Keratinocyte (primary cell): Measurements from ENCODE around the gene CHST8. TPM values are rescaled to one million over a fixed set of nuclear protein-coding genes. Genes with fewer than 3 reads are reported as not detected.

Experiments
- DNase-seq: peaks from one replicate; pipeline ENCODE4 v3.0.0-alpha.2; 2011; ENCODE audit warnings: low read depth, missing footprints, low spot score
- FAIRE-seq: peaks from 2 replicates; lab custom pipeline; 2011; peaks lifted over from hg19 to GRCh38; lab: Jason Lieb, UNC
- H2AFZ ChIP-seq: 2 replicates; pipeline ENCODE4 v1.6.0; 2012; ENCODE audit warnings: low read length, control low read depth, inconsistent platforms; ENCODE audit not compliant: control insufficient read depth
- H3K27ac ChIP-seq: 2 replicates; pipeline ENCODE4 v1.5.1; 2011; ENCODE audit warnings: low read length; ENCODE audit not compliant: control insufficient read depth, insufficient read depth
- H3K27me3 ChIP-seq: 3 replicates; pipeline ENCODE4 v1.6.0; 2011; ENCODE audit warnings: low read length; ENCODE audit not compliant: control insufficient read depth, insufficient read depth; ENCODE audit errors: extremely low read depth
- H3K36me3 ChIP-seq, 2 experiments: 2 replicates in 1 of 2; 3 replicates in 1 of 2; pipeline ENCODE4 v1.5.1; 2011; ENCODE audit warnings: low read length in 2 of 2, mild to moderate bottlenecking in 1 of 2; ENCODE audit not compliant: control insufficient read depth in 2 of 2, insufficient read depth in 2 of 2; ENCODE audit errors: extremely low read depth in 1 of 2
- H3K4me1 ChIP-seq: 3 replicates; pipeline ENCODE4 v1.5.1; 2011; ENCODE audit warnings: low read length; ENCODE audit not compliant: control insufficient read depth, insufficient read depth; ENCODE audit errors: extremely low read depth
- H3K4me2 ChIP-seq: 3 replicates; pipeline ENCODE4 v1.6.0; 2011; ENCODE audit warnings: low read depth, low read length; ENCODE audit not compliant: control insufficient read depth, insufficient read depth; ENCODE audit errors: extremely low read depth
- H3K4me3 ChIP-seq, 3 experiments: fragments of 200-600 bp in 1 of 3; sonication (generic) in 1 of 3; 2 replicates in 2 of 3; 3 replicates in 1 of 3; pipeline ENCODE4 v1.5.1; 2011 to 2016; ENCODE audit warnings: low read length in 3 of 3, mild to moderate bottlenecking in 3 of 3, control low read depth in 2 of 3, inconsistent platforms in 1 of 3, low read depth in 1 of 3, mixed read lengths in 1 of 3, mixed run types in 1 of 3, moderate library complexity in 1 of 3; ENCODE audit not compliant: control insufficient read depth in 2 of 3, insufficient read depth in 2 of 3; ENCODE audit errors: extremely low read depth in 1 of 3
- H3K79me2 ChIP-seq: 2 replicates; pipeline ENCODE4 v1.6.0; 2012; ENCODE audit warnings: low read length; ENCODE audit not compliant: control insufficient read depth, insufficient read depth
- H3K9ac ChIP-seq: 3 replicates; pipeline ENCODE4 v1.6.0; 2011; ENCODE audit warnings: low read length; ENCODE audit not compliant: control insufficient read depth, insufficient read depth; ENCODE audit errors: extremely low read depth
- H3K9me1 ChIP-seq: 3 replicates; pipeline ENCODE4 v1.6.0; 2011; ENCODE audit warnings: low read length; ENCODE audit not compliant: control insufficient read depth, insufficient read depth; ENCODE audit errors: extremely low read depth
- H3K9me3 ChIP-seq: 2 replicates; pipeline ENCODE4 v1.5.1; 2012; ENCODE audit warnings: low read depth, low read length; ENCODE audit not compliant: control insufficient read depth
- H4K20me1 ChIP-seq: 3 replicates; pipeline ENCODE4 v1.6.0; 2011; ENCODE audit warnings: low read length; ENCODE audit not compliant: control insufficient read depth, insufficient read depth; ENCODE audit errors: extremely low read depth
- EZH2 ChIP-seq: IDR thresholded peaks from one replicate; pipeline ENCODE4 v1.6.1; 2012; ENCODE audit warnings: inconsistent platforms, mild to moderate bottlenecking, low read length, moderate library complexity
- dilution Hi-C: fragments of 300-500 bp; cut with MboI; formaldehyde crosslinking; loops from one replicate; pipeline ENCODE4 v1.7.0; 2020; ENCODE audit warnings: low sequenced_read_pairs; ENCODE audit not compliant: extremely low pct_ligation_motif_present
- polyA plus RNA-seq, 5 experiments: library from polyadenylated mRNA; depleted of rRNA in 3 of 5; stranded (reverse) in 3 of 5; stranded (forward) in 1 of 5; unstranded in 1 of 5; fragments of >200 nt; gene quantifications; 1 replicate in 1 of 5; 2 replicates in 3 of 5; 3 replicates in 1 of 5; pipeline versions ENCODE4 v1.2.1 to v1.2.3, GENCODE V29; 2011 to 2012; ENCODE audit warnings: missing spikeins in 2 of 5, low read depth in 1 of 5, low replicate concordance in 1 of 5
- TF ChIP-seq, protein P1 (sequence below), 3 experiments: IDR thresholded peaks in 1 of 3; conservative IDR thresholded peaks in 1 of 3; optimal IDR thresholded peaks in 1 of 3; 2 replicates in 2 of 3; 3 replicates in 1 of 3; pipeline versions ENCODE3 to v1.5.1; 2011; ENCODE audit warnings: low read length in 3 of 3, mild to moderate bottlenecking in 3 of 3, moderate library complexity in 2 of 3, control low read depth in 1 of 3, inconsistent platforms in 1 of 3; ENCODE audit not compliant: insufficient read depth in 2 of 3; ENCODE audit errors: extremely low read depth in 1 of 3

The CHST8 gene
- polyA plus RNA-seq, 1 donor (not counting 4 experiments of a cell fraction or from before 2014, with no cell fraction given): not detected

DNA sequence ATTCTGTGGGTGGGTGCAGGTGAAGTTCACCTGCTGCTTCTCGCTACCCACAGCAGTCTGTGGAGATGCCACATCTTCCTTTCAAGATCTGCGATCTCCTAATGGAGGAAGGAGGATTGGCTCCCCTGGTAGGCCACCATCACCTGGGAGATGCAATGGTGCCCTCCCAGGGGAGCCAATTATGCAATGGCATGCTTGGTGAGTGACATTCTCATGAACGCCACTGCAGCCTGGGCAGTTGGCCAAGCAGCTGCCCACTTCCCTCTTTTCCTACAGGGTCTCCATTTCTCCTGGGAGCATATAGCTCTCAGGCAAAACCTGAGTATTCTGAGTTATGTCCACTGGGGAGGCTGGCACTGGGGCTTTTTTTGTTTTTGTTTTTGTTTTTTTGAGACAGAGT is 91.4 kb downstream of the CHST8 start:
- FAIRE-seq (no peak), DNase-seq (no peak)
- H3K27me3 ChIP-seq: no peaks in the 10 kb centered on the region
- TF ChIP-seq, protein P1, sequence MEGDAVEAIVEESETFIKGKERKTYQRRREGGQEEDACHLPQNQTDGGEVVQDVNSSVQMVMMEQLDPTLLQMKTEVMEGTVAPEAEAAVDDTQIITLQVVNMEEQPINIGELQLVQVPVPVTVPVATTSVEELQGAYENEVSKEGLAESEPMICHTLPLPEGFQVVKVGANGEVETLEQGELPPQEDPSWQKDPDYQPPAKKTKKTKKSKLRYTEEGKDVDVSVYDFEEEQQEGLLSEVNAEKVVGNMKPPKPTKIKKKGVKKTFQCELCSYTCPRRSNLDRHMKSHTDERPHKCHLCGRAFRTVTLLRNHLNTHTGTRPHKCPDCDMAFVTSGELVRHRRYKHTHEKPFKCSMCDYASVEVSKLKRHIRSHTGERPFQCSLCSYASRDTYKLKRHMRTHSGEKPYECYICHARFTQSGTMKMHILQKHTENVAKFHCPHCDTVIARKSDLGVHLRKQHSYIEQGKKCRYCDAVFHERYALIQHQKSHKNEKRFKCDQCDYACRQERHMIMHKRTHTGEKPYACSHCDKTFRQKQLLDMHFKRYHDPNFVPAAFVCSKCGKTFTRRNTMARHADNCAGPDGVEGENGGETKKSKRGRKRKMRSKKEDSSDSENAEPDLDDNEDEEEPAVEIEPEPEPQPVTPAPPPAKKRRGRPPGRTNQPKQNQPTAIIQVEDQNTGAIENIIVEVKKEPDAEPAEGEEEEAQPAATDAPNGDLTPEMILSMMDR (optimal IDR thresholded peaks at IDR 0.05 in 1 of 3, IDR thresholded peaks at IDR 0.05 in 1 of 3, conservative IDR thresholded peaks at IDR 0.05 in 1 of 3; ENCODE audit: extremely low read depth in 1 of 3, insufficient read depth in 2 of 3, low read length in 3 of 3): no peak
- TF ChIP-seq EZH2: no peak
- no peaks in the 10 kb centered on the region for H3K4me1 ChIP-seq
- H3K9me1 ChIP-seq: no peaks in the 10 kb centered on the region
- no peaks in the 10 kb centered on the region for H3K9me3 ChIP-seq
- H3K4me2 ChIP-seq: no peak overlapping the region
- dilution Hi-C loops: no loop called here
- no peak overlapping the region for H2AFZ ChIP-seq
- no peaks in the 10 kb centered on the region for H4K20me1 ChIP-seq
- H3K79me2 ChIP-seq: no peaks in the 10 kb centered on the region
- no peak overlapping the region for H3K4me3 ChIP-seq
- no peak overlapping the region for H3K27ac ChIP-seq
- no peak overlapping the region for H3K9ac ChIP-seq
- H3K36me3 ChIP-seq: no peaks in the 10 kb centered on the region

DNA sequence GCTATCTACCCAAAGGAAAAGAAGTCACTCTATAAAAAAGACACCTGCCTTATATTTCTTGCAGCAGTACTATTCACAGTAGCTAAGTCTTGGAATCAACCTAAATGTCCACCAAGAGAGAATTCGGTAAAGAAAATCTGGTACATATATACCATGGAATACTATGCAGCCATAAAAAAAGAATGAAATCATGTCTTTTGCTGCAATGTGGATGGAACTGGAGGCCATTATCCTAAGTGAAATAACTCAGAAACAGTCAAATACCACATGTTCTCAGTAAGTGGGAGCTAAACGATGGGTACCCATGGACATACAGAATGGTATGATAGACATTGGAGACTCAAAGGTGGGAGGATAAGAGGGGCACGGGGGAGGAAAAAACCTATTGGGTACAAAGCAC is 92.4 kb downstream of the CHST8 start:
- TF ChIP-seq EZH2: no peak
- TF ChIP-seq, protein P1 (optimal IDR thresholded peaks at IDR 0.05 in 1 of 3, IDR thresholded peaks at IDR 0.05 in 1 of 3, conservative IDR thresholded peaks at IDR 0.05 in 1 of 3; ENCODE audit: extremely low read depth in 1 of 3, insufficient read depth in 2 of 3, low read length in 3 of 3): no peak
- no peak overlapping the region for H3K9ac ChIP-seq
- H3K27me3 ChIP-seq: no peaks in the 10 kb centered on the region
- no peaks in the 10 kb centered on the region for H3K9me1 ChIP-seq
- H3K79me2 ChIP-seq: no peaks in the 10 kb centered on the region
- H3K9me3 ChIP-seq: no peaks in the 10 kb centered on the region
- no peak overlapping the region for H3K4me3 ChIP-seq
- H3K4me2 ChIP-seq: no peak overlapping the region
- FAIRE-seq (no peak), DNase-seq (no peak)
- dilution Hi-C loops: no loop called here
- no peak overlapping the region for H2AFZ ChIP-seq
- H3K36me3 ChIP-seq: no peaks in the 10 kb centered on the region
- no peak overlapping the region for H3K27ac ChIP-seq
- H3K4me1 ChIP-seq: no peaks in the 10 kb centered on the region
- no peaks in the 10 kb centered on the region for H4K20me1 ChIP-seq
